SK-N-SH treated with all-trans-retinoic acid at 6 μM for 48 hours (cell line): ENCODE data around the gene HECTD1.
"Not testable (repeated sequence)": the region's sequence is repeated elsewhere in the genome, so short reads cannot be mapped to it uniquely, and the experiment has no call there.

ENCODE experiments used
- PPARA ChIP-seq: fragments of 250-450 bp; sonication (Bioruptor Pico); IDR thresholded peaks from 2 replicates; pipeline ENCODE4 v1.5.0; 2020; ENCODE audit warnings: mild to moderate bottlenecking, borderline replicate concordance
- ZFP3 ChIP-seq: fragments of 250-450 bp; sonication (Bioruptor Pico); IDR thresholded peaks from 2 replicates; pipeline ENCODE4 v1.5.0; 2020; ENCODE audit warnings: mild to moderate bottlenecking, moderate library complexity

GRCh38 chr14:31052905-31053586, 154.5 kb downstream of the HECTD1 start:
- not testable (repeated sequence) for TF ChIP-seq PPARA; ZFP3 (CRISPR knock-in tag)
